Retina (tissue), 1 donor: ENCODE measurements around the gene XXYLT1.
A peak's percentile ranks its signal among the peaks of the same experiment; 100 is the strongest.

ENCODE experiments used
- DNase-seq: peaks from one replicate; pipeline ENCODE4 v3.0.0-alpha.2; 2016

Gene XXYLT1

GRCh38 chr3:195106418-195106906, 164.5 kb downstream of the XXYLT1 start:
- peak; percentile 88 for DNase-seq

- DNase-seq = no peak
These were observed 165.0 kb downstream of the XXYLT1 start for GRCh38 chr3:195105841-195106417.

GRCh38 chr3:195105389-195105788, 165.6 kb downstream of the XXYLT1 start:
- DNase-seq = no peak

- DNase-seq = no peak
These were observed 166.6 kb downstream of the XXYLT1 start for GRCh38 chr3:195104340-195104739.

DNA sequence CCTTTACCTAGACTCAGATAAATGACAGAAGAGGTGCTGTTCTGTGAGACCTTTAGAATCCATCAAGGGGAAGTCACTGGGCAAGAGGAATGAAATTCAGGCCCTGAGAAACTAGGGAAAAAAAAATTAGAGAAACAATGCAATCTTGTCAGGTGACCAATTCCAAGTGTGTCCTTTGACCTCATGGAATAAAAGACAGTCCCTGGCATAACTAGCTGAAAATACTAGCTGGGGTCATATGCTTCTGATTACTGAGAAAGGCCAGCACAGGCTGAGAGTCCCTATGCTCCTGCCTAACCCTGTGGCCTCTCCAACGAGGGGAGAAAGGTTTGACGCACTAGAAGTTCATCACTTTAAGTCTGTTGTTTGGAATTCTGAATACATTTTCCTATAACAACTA, 167.3 kb downstream of the XXYLT1 start:
- DNase-seq = no peak

GRCh38 chr3:195102609-195103467, 168.1 kb downstream of the XXYLT1 start:
- no peak for DNase-seq

DNA sequence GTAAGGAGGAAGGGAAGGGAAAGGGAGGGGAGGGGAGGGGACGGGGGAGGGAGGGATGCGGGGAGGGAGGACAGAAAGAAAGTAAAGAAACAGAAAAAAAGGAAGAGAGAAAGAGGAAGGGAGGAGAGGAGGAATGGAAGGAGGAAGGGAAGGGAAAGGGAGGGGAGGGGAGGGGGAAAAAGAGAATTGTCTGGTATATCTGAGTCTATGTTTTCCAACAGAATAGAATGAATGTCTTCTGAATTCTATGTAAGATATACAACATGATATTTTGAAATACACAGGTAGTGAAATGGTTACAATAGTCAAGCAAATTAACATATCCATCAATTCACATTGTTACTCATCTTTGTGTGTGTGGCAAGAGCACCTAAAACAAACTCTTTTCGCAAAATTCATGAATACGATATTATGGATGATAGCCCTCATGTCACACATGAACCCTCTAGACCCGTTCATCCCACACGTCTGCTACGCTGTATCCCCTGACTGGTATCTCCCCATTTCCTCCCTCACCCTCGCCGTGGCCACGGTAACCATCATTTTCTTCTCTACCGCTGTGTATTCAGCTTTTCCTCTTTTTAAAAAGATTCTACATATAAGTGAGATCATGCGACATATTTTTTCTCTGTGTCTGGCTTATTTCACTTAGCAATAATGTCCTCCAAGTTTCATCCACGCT, 168.9 kb downstream of the XXYLT1 start:
- no peak for DNase-seq

- peak; percentile 13 for DNase-seq
These were observed 169.9 kb downstream of the XXYLT1 start for GRCh38 chr3:195101001-195101583.

- DNase-seq = no peak
These were observed 170.8 kb downstream of the XXYLT1 start for GRCh38 chr3:195099951-195100785.

DNA sequence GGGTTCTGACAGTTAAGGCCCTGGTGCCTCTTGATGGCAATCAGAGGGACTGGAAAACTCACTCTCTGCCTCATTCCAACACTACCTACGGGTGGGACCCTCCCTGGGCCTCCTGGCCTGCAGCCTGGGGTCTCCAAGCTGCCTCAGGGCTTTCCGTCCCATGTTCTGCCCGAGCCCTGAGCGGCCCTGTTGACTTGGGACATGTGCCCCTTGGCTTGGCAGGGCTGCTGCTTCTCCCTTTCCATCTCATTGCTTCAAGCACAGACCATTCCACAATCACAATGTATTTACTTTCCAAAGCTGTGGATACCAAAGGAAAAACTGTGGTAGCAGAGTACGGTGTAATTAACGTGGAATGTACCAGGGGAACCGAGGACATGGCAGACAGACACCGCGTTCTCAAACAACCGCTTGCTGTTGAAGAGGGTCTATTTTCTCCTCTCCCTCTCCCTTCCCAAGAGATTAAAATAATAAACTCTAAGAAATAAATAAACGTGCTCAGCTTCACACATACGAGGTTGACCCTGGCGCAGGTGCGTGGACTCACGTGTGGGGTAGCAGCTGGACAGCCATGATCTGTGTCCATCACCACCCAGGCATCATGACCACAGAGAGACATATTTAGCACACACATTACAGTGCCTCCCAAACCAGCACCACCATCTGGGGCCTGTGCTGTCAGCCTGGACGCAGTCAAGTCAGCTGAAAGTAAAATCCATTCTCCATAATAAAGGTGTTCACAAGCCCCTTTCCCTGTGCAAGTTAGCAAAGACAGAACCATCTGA, 172.0 kb downstream of the XXYLT1 start:
- DNase-seq = peak; percentile 20

DNA sequence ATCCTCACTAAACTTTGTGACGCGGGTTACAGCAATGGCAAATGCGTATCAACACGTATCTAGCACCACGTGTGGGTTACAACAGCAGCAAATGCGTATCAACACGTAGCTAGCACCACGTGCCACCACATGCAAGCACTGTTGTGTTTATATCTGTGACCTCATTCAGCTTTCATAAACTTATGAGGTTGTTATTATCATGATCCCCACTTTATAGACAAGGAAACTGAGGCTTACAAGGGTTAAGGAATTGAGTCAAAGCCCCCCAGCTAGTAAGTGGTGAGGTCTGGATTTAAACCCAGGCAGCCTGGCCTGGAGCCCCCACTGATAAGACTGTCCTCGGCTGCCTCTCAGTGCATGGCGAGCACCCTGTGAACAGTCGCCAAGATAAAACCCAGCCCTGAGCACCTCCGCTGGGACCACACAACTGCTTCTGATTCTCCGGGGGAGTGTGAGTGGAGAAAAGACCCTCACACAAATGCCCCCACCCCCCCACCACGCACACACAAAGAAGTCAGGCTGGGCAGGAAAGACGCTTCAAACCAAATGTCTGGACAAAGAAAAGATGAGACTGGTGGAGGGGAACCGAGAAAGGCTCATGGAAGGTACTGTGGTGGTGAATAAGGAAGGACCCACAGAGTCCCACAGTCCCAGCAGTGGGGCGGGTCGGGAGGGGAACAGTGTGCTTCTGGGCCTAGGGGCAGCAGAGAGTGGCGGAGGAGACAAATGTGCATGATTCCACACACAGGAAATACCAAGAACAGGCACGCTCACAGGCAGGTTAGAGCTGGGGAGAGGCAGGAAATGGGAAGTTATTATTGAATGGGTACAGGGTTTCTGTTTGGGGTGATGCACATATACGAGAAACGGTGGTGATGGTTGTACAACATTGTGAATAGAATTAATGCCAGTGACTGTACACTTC, 173.4 kb downstream of the XXYLT1 start:
- DNase-seq = peak; percentile 3

GRCh38 chr3:195096484-195097330, 174.3 kb downstream of the XXYLT1 start:
- peak; percentile 3 for DNase-seq

DNA sequence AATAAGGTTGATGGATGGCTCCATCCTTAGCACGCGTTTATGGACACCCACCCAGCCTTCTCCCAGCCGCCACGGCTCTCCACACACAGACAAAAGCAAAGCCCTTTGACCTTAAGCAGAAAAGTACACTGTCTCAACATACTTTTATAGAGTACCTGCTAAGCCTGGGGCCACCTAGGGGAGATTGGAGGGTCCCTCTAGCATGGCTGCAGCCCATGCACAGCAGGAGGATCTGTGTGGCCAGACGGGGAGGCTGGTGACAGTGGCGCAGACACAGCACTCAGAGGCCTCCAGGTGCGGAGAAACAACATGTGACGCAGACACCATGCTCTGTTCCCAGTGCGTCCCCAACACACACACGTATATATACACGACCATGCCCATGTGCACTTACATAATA, 174.9 kb downstream of the XXYLT1 start:
- DNase-seq = no peak

GRCh38 chr3:195095704-195096036, 175.3 kb downstream of the XXYLT1 start:
- no peak for DNase-seq

GRCh38 chr3:195095035-195095703, 175.8 kb downstream of the XXYLT1 start:
- DNase-seq = peak; percentile 60

- DNase-seq = peak; percentile 77
These were observed 176.6 kb downstream of the XXYLT1 start for GRCh38 chr3:195094191-195094921.

GRCh38 chr3:195093731-195094130, 177.2 kb downstream of the XXYLT1 start:
- DNase-seq = peak; percentile 9
